H1 (cell line): ENCODE results near the gene RNASE2. TPM values are rescaled to one million over a fixed set of nuclear protein-coding genes. Genes with fewer than 3 reads are reported as not detected.
A peak's percentile ranks its signal among the peaks of the same experiment; 100 is the strongest.

Experiments
- CTCF ChIA-PET: fragments of 300-600 bp; sonication (Branson Sonifier 250); formaldehyde crosslinking; loops from one replicate; lab custom pipeline; 2021; ENCODE audit not compliant: partially characterized antibody; lab: Charles Lee
- POLR2A ChIA-PET: fragments of 300-600 bp; sonication (Branson Sonifier 250); formaldehyde crosslinking; loops from one replicate; lab custom pipeline; 2021; ENCODE audit warnings: inconsistent platforms; ENCODE audit not compliant: partially characterized antibody; lab: Charles Lee
- DNase-seq, 2 experiments: peaks; one replicate each; pipeline versions ENCODE4 v3.0.0 to v3.0.0-alpha.2; 2010 to 2022; ENCODE audit warnings: low spot score in 2 of 2, low read depth in 1 of 2, mixed read lengths in 1 of 2
- FAIRE-seq: peaks from 2 replicates; lab custom pipeline; 2011; peaks lifted over from hg19 to GRCh38; lab: Jason Lieb, UNC
- H2AFZ ChIP-seq: 2 replicates; pipeline ENCODE4 v1.8.1; 2012; ENCODE audit warnings: low read length, inconsistent platforms
- H2AK5ac ChIP-seq: 2 replicates; pipeline ENCODE4 v1.6.1; 2013; ENCODE audit warnings: low read depth, low read length
- H2BK120ac ChIP-seq: replicated peaks from 2 replicates; pipeline ENCODE3; 2013; ENCODE audit warnings: low read depth, low read length, inconsistent platforms
- H2BK12ac ChIP-seq: 2 replicates; pipeline ENCODE4 v1.6.1; 2013; ENCODE audit warnings: low read depth, low read length
- H2BK15ac ChIP-seq: 2 replicates; pipeline ENCODE4 v1.6.1; 2013; ENCODE audit warnings: low read length
- H2BK20ac ChIP-seq: 2 replicates; pipeline ENCODE4 v1.6.1; 2013; ENCODE audit warnings: low read length
- H2BK5ac ChIP-seq: 2 replicates; pipeline ENCODE4 v1.6.1; 2013; ENCODE audit warnings: low read depth, low read length
- H3K14ac ChIP-seq: 2 replicates; pipeline ENCODE4 v1.6.1; 2013; ENCODE audit warnings: inconsistent platforms; ENCODE audit not compliant: insufficient read length
- H3K18ac ChIP-seq: 2 replicates; pipeline ENCODE4 v1.6.1; 2013; ENCODE audit warnings: low read length; ENCODE audit errors: extremely low read depth
- H3K23ac ChIP-seq: 2 replicates; pipeline ENCODE4 v1.6.1; 2013; ENCODE audit warnings: inconsistent platforms; ENCODE audit not compliant: insufficient read length
- H3K23me2 ChIP-seq: 2 replicates; pipeline ENCODE4 v1.6.1; 2013; ENCODE audit warnings: low read depth, low read length
- H3K27ac ChIP-seq: 2 replicates; pipeline ENCODE4 v1.6.1; 2011; ENCODE audit warnings: low read depth, low read length, inconsistent platforms
- H3K27me3 ChIP-seq, 4 experiments: replicated peaks in 1 of 4; 1 replicate in 1 of 4; 2 replicates in 3 of 4; pipeline versions ENCODE4 v1.6.1 to v1.8.1; 2011 to 2013; ENCODE audit warnings: low read length in 3 of 4, mild to moderate bottlenecking in 3 of 4, inconsistent platforms in 2 of 4, mixed read lengths in 2 of 4, moderate library complexity in 1 of 4; ENCODE audit not compliant: control insufficient read depth in 3 of 4, insufficient read depth in 3 of 4; ENCODE audit errors: extremely low read depth in 1 of 4
- H3K36me3 ChIP-seq, 4 experiments: 2 replicates each; pipeline versions ENCODE4 v1.6.1 to v1.8.1; 2011 to 2013; ENCODE audit warnings: mild to moderate bottlenecking in 4 of 4, low read length in 3 of 4, moderate library complexity in 2 of 4, control low read depth in 1 of 4, inconsistent platforms in 1 of 4; ENCODE audit not compliant: insufficient read depth in 4 of 4, control insufficient read depth in 2 of 4
- H3K4ac ChIP-seq: replicated peaks from 2 replicates; pipeline ENCODE3; 2013; ENCODE audit warnings: low read length, low read depth, mixed read lengths, inconsistent platforms; ENCODE audit not compliant: insufficient read length
- H3K4me1 ChIP-seq, 4 experiments: replicated peaks in 1 of 4; 1 replicate in 1 of 4; 2 replicates in 3 of 4; pipeline versions ENCODE4 v1.6.1 to v1.8.1; 2011 to 2013; ENCODE audit warnings: low read length in 3 of 4, inconsistent platforms in 2 of 4, mixed read lengths in 1 of 4; ENCODE audit not compliant: insufficient read depth in 4 of 4, control insufficient read depth in 3 of 4
- H3K4me2 ChIP-seq, 2 experiments: 2 replicates each; pipeline versions ENCODE4 v1.6.1 to v1.8.1; 2011 to 2013; ENCODE audit warnings: low read depth in 2 of 2, low read length in 2 of 2, control low read depth in 1 of 2, inconsistent platforms in 1 of 2, mild to moderate bottlenecking in 1 of 2; ENCODE audit not compliant: insufficient read depth in 1 of 2
- H3K4me3 ChIP-seq, 4 experiments: fragments of 200-600, 300-600 bp in 1 of 4; sonication (generic), shearing (Covaris generic), sonication (Bioruptor Twin) in 1 of 4; 2 replicates each; pipeline versions ENCODE4 v1.5.1 to v1.8.1; 2011 to 2016; ENCODE audit warnings: low read length in 4 of 4, low read depth in 3 of 4, control low read depth in 2 of 4, inconsistent platforms in 2 of 4, mild to moderate bottlenecking in 2 of 4, mixed read lengths in 1 of 4, moderate library complexity in 1 of 4; ENCODE audit not compliant: insufficient read depth in 2 of 4; ENCODE audit errors: extremely low read depth in 1 of 4
- H3K56ac ChIP-seq: replicated peaks from 2 replicates; pipeline ENCODE3; 2013; ENCODE audit warnings: low read depth, mild to moderate bottlenecking, mixed read lengths, low read length, inconsistent platforms; ENCODE audit not compliant: insufficient read length
- H3K79me1 ChIP-seq: 2 replicates; pipeline ENCODE4 v1.6.1; 2013; ENCODE audit warnings: low read depth, low read length, control low read depth
- H3K79me2 ChIP-seq, 2 experiments: 2 replicates each; pipeline versions ENCODE4 v1.6.1 to v1.8.1; 2012 to 2013; ENCODE audit warnings: low read length in 2 of 2, mild to moderate bottlenecking in 2 of 2, inconsistent platforms in 1 of 2; ENCODE audit not compliant: insufficient read depth in 2 of 2, control insufficient read depth in 1 of 2
- H3K9ac ChIP-seq, 4 experiments: replicated peaks in 1 of 4; 1 replicate in 1 of 4; 2 replicates in 3 of 4; pipeline versions ENCODE4 v1.6.1 to v1.8.1; 2011 to 2013; ENCODE audit warnings: low read depth in 3 of 4, low read length in 3 of 4, control low read depth in 2 of 4, mild to moderate bottlenecking in 2 of 4, moderate library complexity in 2 of 4, inconsistent platforms in 1 of 4; ENCODE audit errors: extremely low read depth in 1 of 4
- H3K9me3 ChIP-seq, 2 experiments: 2 replicates each; pipeline versions ENCODE4 v1.6.1 to v1.8.1; 2012 to 2013; ENCODE audit warnings: mild to moderate bottlenecking in 2 of 2, moderate library complexity in 2 of 2, control low read depth in 1 of 2, inconsistent platforms in 1 of 2, low read depth in 1 of 2, low read length in 1 of 2, mixed read lengths in 1 of 2; ENCODE audit not compliant: insufficient read depth in 2 of 2
- H4K20me1 ChIP-seq, 2 experiments: replicated peaks in 1 of 2; 2 replicates each; pipeline versions ENCODE3 to v1.8.1; 2011 to 2013; ENCODE audit warnings: inconsistent platforms in 2 of 2, low read length in 2 of 2, mild to moderate bottlenecking in 1 of 2; ENCODE audit not compliant: insufficient read depth in 2 of 2, control insufficient read depth in 1 of 2
- H4K5ac ChIP-seq: 2 replicates; pipeline ENCODE4 v1.6.1; 2013; ENCODE audit warnings: low read length, low read depth, mixed read lengths, inconsistent platforms; ENCODE audit not compliant: insufficient read length
- H4K8ac ChIP-seq: 2 replicates; pipeline ENCODE4 v1.8.0; 2013; ENCODE audit warnings: mild to moderate bottlenecking, moderate library complexity, low read length, inconsistent platforms; ENCODE audit not compliant: insufficient read depth; ENCODE audit errors: extremely low read depth
- H4K91ac ChIP-seq: replicated peaks from 2 replicates; pipeline ENCODE3; 2013; ENCODE audit warnings: low read length, mixed read lengths, inconsistent platforms; ENCODE audit not compliant: insufficient read length
- ASH2L ChIP-seq: fragments of 200-600, 300-600 bp; sonication (generic); IDR thresholded peaks from one replicate; pipeline ENCODE4 v1.7.1; 2017; ENCODE audit warnings: low read length
- NRF1 ChIP-seq: IDR thresholded peaks from 2 replicates; pipeline ENCODE4 v1.6.1; 2011; ENCODE audit warnings: mild to moderate bottlenecking, low read depth, low read length, improper control_type of control experiment
- WGBS, 2 experiments: shearing (Covaris generic) in 1 of 2; methylation state at CpG; one replicate each; pipeline versions ENCODE4 v1.1.6 to v1.1.7; 2013 to 2015; ENCODE audit warnings: low lambda C conversion rate in 2 of 2, mixed read lengths in 2 of 2, inconsistent platforms in 1 of 2, low coverage in 1 of 2, missing lambda C conversion rate in 1 of 2; ENCODE audit not compliant: insufficient replicate concordance in 2 of 2, insufficient coverage in 1 of 2, insufficient read length in 1 of 2; ENCODE audit errors: extremely low coverage in 1 of 2, missing lambda C conversion rate in 1 of 2; 5-methylcytosine and 5-hydroxymethylcytosine counted together
- polyA plus RNA-seq, 7 experiments: library from polyadenylated mRNA; depleted of rRNA in 3 of 7; stranded (reverse) in 5 of 7; unstranded in 2 of 7; fragments of >200 nt in 5 of 7; fragments of 200-250 nt in 2 of 7; gene quantifications; 1 replicate in 5 of 7; 2 replicates in 1 of 7; 4 replicates in 1 of 7; pipeline versions ENCODE4 v1.2.1 to v1.2.3, GENCODE V29; 2011 to 2013; ENCODE audit warnings: missing spikeins in 2 of 7, mixed read lengths in 2 of 7
- total RNA-seq: library from RNA; stranded (reverse); fragmentation: NEBNext Ultra II Directional; extraction: Animal tissue kit (Norgen Biotek cat#: 25700); gene quantifications from 2 replicates; pipeline ENCODE4 v1.2.1, GENCODE V29; 2021

RNASE2 gene
- total and polyA plus RNA-seq, 2 of the 8 experiments (the other 6 are each of a cell fraction or from before 2014, with no cell fraction given), result not detected

- no peak within 1 kb of the TSS for H2BK20ac ChIP-seq
- peak within 1 kb of the TSS; percentile 32 to 55; a peak in 2 of 4 replicates for H3K4me2 ChIP-seq
- peaks cover 19 to 31% (median 25%) of the 10 kb centered on the region in 4 experiments for H3K36me3 ChIP-seq
- peak within 1 kb of the TSS; percentile 54; the same call in 1 of the 2 replicates for H2AFZ ChIP-seq
- H2BK12ac ChIP-seq, result no peak within 1 kb of the TSS; the same call in 1 of the 2 replicates
- H3K9ac ChIP-seq, result no peak within 1 kb of the TSS
- 0 out of 2 replicates have a peak within 1 kb of the TSS, but pooled peaks have one; percentile 76 for H2BK15ac ChIP-seq
- peak within 1 kb of the TSS in 1 of 4 experiments; percentile 9; a peak in 1 of 8 replicates for H3K4me3 ChIP-seq
- peaks cover 0 to 2% of the 10 kb centered on the region in 2 experiments for H4K20me1 ChIP-seq
- no peak within 1 kb of the TSS for H2AK5ac ChIP-seq
- H3K4me1 ChIP-seq, result peaks cover 2 to 6% (median 5%) of the 10 kb centered on the region in 4 experiments; a peak in 5 of 7 replicates
- 48% methylated on average over 6 of the region's 6 CpGs; no CpG with 5 or more reads in 1 of the 2 experiments for WGBS, 2 experiments
- DNase-seq, result peak in 1 of 2 experiments; percentile 60
- no peaks in the 10 kb centered on the region for H3K9me3 ChIP-seq
- H2BK120ac ChIP-seq, result no peak within 1 kb of the TSS
- peak; percentile 70 for FAIRE-seq
- no peak within 1 kb of the TSS for H3K56ac ChIP-seq
- no peak within 1 kb of the TSS for H4K8ac ChIP-seq
- H3K23me2 ChIP-seq, result no peaks in the 10 kb centered on the region; the same call in 1 of the 2 replicates
- H4K5ac ChIP-seq, result no peak within 1 kb of the TSS
- H3K4ac ChIP-seq, result no peak within 1 kb of the TSS
- no peaks in the 10 kb centered on the region for H3K79me2 ChIP-seq
- ChIA-PET CTCF (interaction anchor here (0.7 to 10.6 kb wide), 13 partner anchors 14 to 307 kb away, joined by 3 to 117 read pairs (median 4); no protein-coding TSS in a partner anchor), POLR2A (interaction anchor here (0.6 to 1.8 kb wide), 10 partner anchors 10 to 202 kb away, joined by 3 to 5 read pairs (median 4); no protein-coding TSS in a partner anchor)
- no peak within 1 kb of the TSS for H4K91ac ChIP-seq
- no peak within 1 kb of the TSS for H2BK5ac ChIP-seq
- H3K27me3 ChIP-seq, result no peaks in the 10 kb centered on the region
- H3K23ac ChIP-seq, result no peak within 1 kb of the TSS
- no peak within 1 kb of the TSS for H3K27ac ChIP-seq
- H3K18ac ChIP-seq, result no peak within 1 kb of the TSS
- TF ChIP-seq ASH2L, result peak; percentile 20
- TF ChIP-seq NRF1, result no peak
- H3K79me1 ChIP-seq, result no peaks in the 10 kb centered on the region
- no peak within 1 kb of the TSS for H3K14ac ChIP-seq
These were observed 43.5 kb downstream of the RNASE2 start, which contains the start of gene SLC39A2 for GRCh38 chr14:20998674-20999366. Gene SLC39A2, plus strand, starts transcription at chr14:20999293. Its CDS starts 154 bp downstream, at chr14:20999447.
